ENCODE measurements around the gene CLEC3B.

Gene CLEC3B

DNA sequence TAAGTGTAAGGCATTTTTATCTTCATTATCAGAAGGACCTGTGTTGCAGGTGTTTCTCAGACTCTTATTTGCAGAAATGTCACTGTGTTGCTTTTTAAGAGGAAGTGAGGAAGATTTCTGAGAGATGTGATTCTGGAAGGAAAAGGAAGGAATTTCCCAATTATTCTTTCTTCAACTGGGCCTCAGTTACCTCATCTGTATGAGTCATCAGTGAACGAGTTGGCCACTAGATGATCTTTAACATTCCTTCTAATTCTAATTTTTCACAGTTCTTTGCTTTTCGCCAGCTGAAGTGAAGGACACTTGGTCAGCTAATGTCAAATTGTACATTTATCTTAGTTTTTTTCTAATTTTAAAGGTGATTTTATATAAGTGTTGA lies 28.9 kb downstream of the CLEC3B start:
- Histone ChIP-seq H3K9me3 (ENCODE audit: low read length) (no peaks in the 10 kb centered on the region), H3K36me3 (ENCODE audit: insufficient read depth, low read length) (no peaks in the 10 kb centered on the region), H3K27ac (ENCODE audit: low read depth, low read length, poor library complexity, severe bottlenecking) (no peak overlapping the region), H3K4me3 (ENCODE audit: low read depth, low read length, poor library complexity, severe bottlenecking) (no peak overlapping the region), H3K9ac (ENCODE audit: low read length) (no peak overlapping the region), H3K79me2 (ENCODE audit: insufficient read depth, low read length) (no peaks in the 10 kb centered on the region), H3K4me2 (ENCODE audit: low read length) (no peak overlapping the region), H3K27me3 (ENCODE audit: insufficient read depth, low read length) (no peaks in the 10 kb centered on the region), H3K9me2 (ENCODE audit: low read depth, low read length) (no peaks in the 10 kb centered on the region), H2AFZ (ENCODE audit: low read length) (no peak overlapping the region), H4K20me1 (ENCODE audit: insufficient read depth, low read length) (no peaks in the 10 kb centered on the region), H3F3A (ENCODE audit: insufficient read depth, low read length) (no peaks in the 10 kb centered on the region), H3K4me1 (ENCODE audit: insufficient read depth, low read length, severe bottlenecking) (no peaks in the 10 kb centered on the region)
- TF ChIP-seq, protein P1, sequence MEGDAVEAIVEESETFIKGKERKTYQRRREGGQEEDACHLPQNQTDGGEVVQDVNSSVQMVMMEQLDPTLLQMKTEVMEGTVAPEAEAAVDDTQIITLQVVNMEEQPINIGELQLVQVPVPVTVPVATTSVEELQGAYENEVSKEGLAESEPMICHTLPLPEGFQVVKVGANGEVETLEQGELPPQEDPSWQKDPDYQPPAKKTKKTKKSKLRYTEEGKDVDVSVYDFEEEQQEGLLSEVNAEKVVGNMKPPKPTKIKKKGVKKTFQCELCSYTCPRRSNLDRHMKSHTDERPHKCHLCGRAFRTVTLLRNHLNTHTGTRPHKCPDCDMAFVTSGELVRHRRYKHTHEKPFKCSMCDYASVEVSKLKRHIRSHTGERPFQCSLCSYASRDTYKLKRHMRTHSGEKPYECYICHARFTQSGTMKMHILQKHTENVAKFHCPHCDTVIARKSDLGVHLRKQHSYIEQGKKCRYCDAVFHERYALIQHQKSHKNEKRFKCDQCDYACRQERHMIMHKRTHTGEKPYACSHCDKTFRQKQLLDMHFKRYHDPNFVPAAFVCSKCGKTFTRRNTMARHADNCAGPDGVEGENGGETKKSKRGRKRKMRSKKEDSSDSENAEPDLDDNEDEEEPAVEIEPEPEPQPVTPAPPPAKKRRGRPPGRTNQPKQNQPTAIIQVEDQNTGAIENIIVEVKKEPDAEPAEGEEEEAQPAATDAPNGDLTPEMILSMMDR (IDR thresholded peaks at IDR 0.05; ENCODE audit: low read length), result no peak

DNA sequence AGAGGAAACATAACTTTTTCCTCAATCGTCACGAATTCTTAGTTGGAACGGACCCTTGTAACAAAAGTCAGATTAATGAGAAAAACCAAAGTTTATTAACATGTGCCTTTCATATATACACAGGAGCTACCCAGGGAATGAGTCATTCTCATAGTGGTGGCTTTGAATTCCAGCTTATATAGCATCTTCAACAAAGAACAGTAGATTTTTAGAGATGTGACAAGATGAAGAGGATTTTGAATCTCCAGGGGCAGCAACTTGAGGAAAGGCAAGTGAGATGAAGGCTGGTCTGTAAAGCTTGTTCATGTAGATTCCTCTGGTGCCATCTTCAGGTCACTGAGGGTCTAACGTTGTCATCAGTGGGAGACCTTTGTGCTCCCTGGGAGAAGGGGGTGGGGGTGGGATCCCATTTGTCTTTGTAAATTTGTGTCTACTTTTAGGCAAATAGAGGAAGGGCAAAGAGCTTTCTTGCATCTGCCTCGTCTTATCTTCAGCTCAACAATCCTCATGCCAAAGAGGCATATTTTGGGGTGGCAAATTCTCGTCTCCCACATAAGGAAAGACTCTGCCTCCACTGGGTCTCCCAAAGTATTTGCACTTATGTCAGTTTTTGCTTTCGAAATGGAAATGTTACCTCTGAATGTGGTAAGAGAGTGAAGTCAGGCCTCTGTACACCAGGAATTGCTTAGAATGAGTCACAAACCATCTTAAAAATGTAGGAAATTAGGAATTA lies 29.5 kb downstream of the CLEC3B start:
- H3K4me3 ChIP-seq (ENCODE audit: low read depth, low read length, poor library complexity, severe bottlenecking), result no peak overlapping the region

DNA sequence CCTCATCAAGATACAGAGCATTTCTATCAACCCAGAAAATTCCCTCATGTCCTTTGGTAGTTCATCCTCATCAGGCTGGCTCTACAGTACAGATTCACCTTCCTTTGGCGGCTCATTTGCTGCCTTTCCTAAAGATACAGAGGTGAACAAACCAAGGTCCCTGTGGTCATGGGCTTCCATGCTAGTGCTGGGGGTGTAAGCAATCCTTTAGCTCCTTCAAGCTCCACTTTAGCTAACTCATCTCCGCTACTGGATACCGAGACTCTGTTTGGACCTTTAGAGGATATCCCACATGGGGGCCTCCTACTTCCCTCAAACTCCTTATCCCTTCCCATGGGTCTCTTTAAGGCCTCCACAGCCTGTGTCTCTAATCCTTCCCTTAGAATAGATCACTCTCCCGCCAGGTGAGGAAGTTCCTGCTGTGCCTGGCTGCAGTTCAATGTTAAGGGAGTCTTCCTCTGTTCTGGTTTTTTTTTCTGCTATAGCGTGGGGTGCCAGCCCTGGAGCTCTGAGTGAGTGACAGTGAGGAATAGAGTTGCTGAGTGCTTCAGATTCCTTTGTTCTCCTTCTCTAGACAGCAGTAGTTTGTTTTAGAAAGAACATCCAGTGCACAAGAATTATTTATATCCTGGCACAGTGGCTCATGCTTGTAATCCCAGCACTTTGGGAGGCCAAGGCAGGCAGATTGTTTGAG lies 30.7 kb downstream of the CLEC3B start:
- no peaks in the 10 kb centered on the region for H3K27me3 ChIP-seq (ENCODE audit: insufficient read depth, low read length)

More for the DNA sequence above, 29.5 kb downstream of the CLEC3B start:
- Histone ChIP-seq H3F3A (ENCODE audit: insufficient read depth, low read length) (no peaks in the 10 kb centered on the region), H3K27me3 (ENCODE audit: insufficient read depth, low read length) (no peaks in the 10 kb centered on the region), H3K4me1 (ENCODE audit: insufficient read depth, low read length, severe bottlenecking) (no peaks in the 10 kb centered on the region), H3K79me2 (ENCODE audit: insufficient read depth, low read length) (no peaks in the 10 kb centered on the region), H3K36me3 (ENCODE audit: insufficient read depth, low read length) (no peaks in the 10 kb centered on the region), H4K20me1 (ENCODE audit: insufficient read depth, low read length) (no peaks in the 10 kb centered on the region), H3K9me2 (ENCODE audit: low read depth, low read length) (no peaks in the 10 kb centered on the region), H3K9me3 (ENCODE audit: low read length) (no peaks in the 10 kb centered on the region), H3K4me2 (ENCODE audit: low read length) (no peak overlapping the region), H3K9ac (ENCODE audit: low read length) (no peak overlapping the region), H2AFZ (ENCODE audit: low read length) (no peak overlapping the region), H3K27ac (ENCODE audit: low read depth, low read length, poor library complexity, severe bottlenecking) (no peak overlapping the region)
- TF ChIP-seq, protein P1 (IDR thresholded peaks at IDR 0.05; ENCODE audit: low read length), result peak; percentile 54
- TF ChIP-seq EZH2 (IDR thresholded peaks at IDR 0.05; ENCODE audit: borderline replicate concordance, low read length), result no peak

More for the DNA sequence above, 30.7 kb downstream of the CLEC3B start:
- no peaks in the 10 kb centered on the region for H3K9me2 ChIP-seq (ENCODE audit: low read depth, low read length)
- H3K4me2 ChIP-seq (ENCODE audit: low read length), result no peak overlapping the region
- no peak overlapping the region for H3K27ac ChIP-seq (ENCODE audit: low read depth, low read length, poor library complexity, severe bottlenecking)
- H3K79me2 ChIP-seq (ENCODE audit: insufficient read depth, low read length), result no peaks in the 10 kb centered on the region
- no peaks in the 10 kb centered on the region for H3F3A ChIP-seq (ENCODE audit: insufficient read depth, low read length)
- H3K9me3 ChIP-seq (ENCODE audit: low read length), result no peaks in the 10 kb centered on the region
- no peaks in the 10 kb centered on the region for H3K36me3 ChIP-seq (ENCODE audit: insufficient read depth, low read length)
- H4K20me1 ChIP-seq (ENCODE audit: insufficient read depth, low read length), result no peaks in the 10 kb centered on the region
- no peak overlapping the region for H2AFZ ChIP-seq (ENCODE audit: low read length)
- H3K9ac ChIP-seq (ENCODE audit: low read length), result no peak overlapping the region
- H3K4me1 ChIP-seq (ENCODE audit: insufficient read depth, low read length, severe bottlenecking), result no peaks in the 10 kb centered on the region
- no peak overlapping the region for H3K4me3 ChIP-seq (ENCODE audit: low read depth, low read length, poor library complexity, severe bottlenecking)
- TF ChIP-seq EZH2 (IDR thresholded peaks at IDR 0.05; ENCODE audit: borderline replicate concordance, low read length), result no peak
- TF ChIP-seq, protein P1 (IDR thresholded peaks at IDR 0.05; ENCODE audit: low read length), result no peak
